ENCODE results near the gene GATA1.

DNA sequence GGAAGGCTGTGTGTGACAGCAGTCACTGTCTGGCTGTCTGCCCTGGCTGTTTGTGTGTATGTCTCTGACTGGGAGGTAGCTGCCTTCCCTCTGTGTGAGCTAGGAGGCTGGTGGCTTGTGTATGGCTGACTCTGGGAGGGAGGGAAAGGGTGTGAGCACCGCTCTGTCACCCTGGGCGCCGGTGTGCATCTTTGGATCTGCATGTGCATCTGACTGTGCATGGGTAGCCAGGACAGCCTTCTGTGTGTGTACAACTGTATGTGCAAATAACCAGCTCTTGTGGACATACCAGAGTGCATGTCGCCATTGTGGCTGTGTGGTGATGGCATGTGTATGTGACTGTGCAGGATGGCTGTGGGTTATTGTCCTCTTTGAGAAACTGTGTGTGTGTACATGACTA, 32.5 kb downstream of the GATA1 start:
- TF ChIP-seq OSR1 (CRISPR knock-in tag; IDR thresholded peaks at IDR 0.05): no peak
- no peak for TF ChIP-seq ESRRG (CRISPR knock-in tag; IDR thresholded peaks at IDR 0.05)
- TF ChIP-seq ZNF70 (CRISPR knock-in tag; IDR thresholded peaks at IDR 0.05): no peak
- TF ChIP-seq, protein P1, sequence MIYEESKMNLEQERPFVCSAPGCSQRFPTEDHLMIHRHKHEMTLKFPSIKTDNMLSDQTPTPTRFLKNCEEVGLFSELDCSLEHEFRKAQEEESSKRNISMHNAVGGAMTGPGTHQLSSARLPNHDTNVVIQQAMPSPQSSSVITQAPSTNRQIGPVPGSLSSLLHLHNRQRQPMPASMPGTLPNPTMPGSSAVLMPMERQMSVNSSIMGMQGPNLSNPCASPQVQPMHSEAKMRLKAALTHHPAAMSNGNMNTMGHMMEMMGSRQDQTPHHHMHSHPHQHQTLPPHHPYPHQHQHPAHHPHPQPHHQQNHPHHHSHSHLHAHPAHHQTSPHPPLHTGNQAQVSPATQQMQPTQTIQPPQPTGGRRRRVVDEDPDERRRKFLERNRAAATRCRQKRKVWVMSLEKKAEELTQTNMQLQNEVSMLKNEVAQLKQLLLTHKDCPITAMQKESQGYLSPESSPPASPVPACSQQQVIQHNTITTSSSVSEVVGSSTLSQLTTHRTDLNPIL (CRISPR knock-in tag; IDR thresholded peaks at IDR 0.05; ENCODE audit: low read depth): no peak
- TF ChIP-seq, protein P2, sequence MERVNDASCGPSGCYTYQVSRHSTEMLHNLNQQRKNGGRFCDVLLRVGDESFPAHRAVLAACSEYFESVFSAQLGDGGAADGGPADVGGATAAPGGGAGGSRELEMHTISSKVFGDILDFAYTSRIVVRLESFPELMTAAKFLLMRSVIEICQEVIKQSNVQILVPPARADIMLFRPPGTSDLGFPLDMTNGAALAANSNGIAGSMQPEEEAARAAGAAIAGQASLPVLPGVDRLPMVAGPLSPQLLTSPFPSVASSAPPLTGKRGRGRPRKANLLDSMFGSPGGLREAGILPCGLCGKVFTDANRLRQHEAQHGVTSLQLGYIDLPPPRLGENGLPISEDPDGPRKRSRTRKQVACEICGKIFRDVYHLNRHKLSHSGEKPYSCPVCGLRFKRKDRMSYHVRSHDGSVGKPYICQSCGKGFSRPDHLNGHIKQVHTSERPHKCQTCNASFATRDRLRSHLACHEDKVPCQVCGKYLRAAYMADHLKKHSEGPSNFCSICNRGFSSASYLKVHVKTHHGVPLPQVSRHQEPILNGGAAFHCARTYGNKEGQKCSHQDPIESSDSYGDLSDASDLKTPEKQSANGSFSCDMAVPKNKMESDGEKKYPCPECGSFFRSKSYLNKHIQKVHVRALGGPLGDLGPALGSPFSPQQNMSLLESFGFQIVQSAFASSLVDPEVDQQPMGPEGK (CRISPR knock-in tag; IDR thresholded peaks at IDR 0.05; ENCODE audit: borderline replicate concordance): no peak
- TF ChIP-seq CSDC2 (CRISPR knock-in tag; IDR thresholded peaks at IDR 0.05): no peak
- no peak for TF ChIP-seq GLIS3 (CRISPR knock-in tag; IDR thresholded peaks at IDR 0.05)
- no peak for TF ChIP-seq RARB (CRISPR knock-in tag; IDR thresholded peaks at IDR 0.05)
- TF ChIP-seq ZFP3 (CRISPR knock-in tag; IDR thresholded peaks at IDR 0.05): no peak
- TF ChIP-seq TCF4 (CRISPR knock-in tag; IDR thresholded peaks at IDR 0.05; ENCODE audit: borderline replicate concordance): no peak
- TF ChIP-seq TOX (CRISPR knock-in tag; IDR thresholded peaks at IDR 0.05; ENCODE audit: borderline replicate concordance): no peak

Measured in SK-N-SH treated with all-trans-retinoic acid at 6 μM for 48 hours (cell line).